Naive thymus-derived CD4-positive, alpha-beta T cell (primary cell): ENCODE results near the gene STRBP. TPM values are rescaled to one million over a fixed set of nuclear protein-coding genes. Genes with fewer than 3 reads are reported as not detected.

Source experiments
- ATAC-seq: fragments of 150-1000 bp; cut with Tn5 transposase; 2 replicates; pipeline ENCODE4 v1.10.0; 2021; ENCODE audit warnings: mild to moderate bottlenecking, moderate library complexity
- CTCF ChIA-PET: fragments of 350-600 bp; sonication (Branson Sonifier 250); formaldehyde crosslinking; loops from one replicate; lab custom pipeline; 2021; ENCODE audit warnings: antibody characterized with exemption; lab: Charles Lee
- POLR2A ChIA-PET: fragments of 350-600 bp; sonication (Branson Sonifier 250); formaldehyde crosslinking; loops from one replicate; lab custom pipeline; 2021; ENCODE audit warnings: antibody characterized with exemption, inconsistent platforms; lab: Charles Lee
- DNase-seq, 9 donors: peaks; one replicate each; pipeline versions ENCODE4 v3.0.0 to v3.0.0-alpha.2; 2020 to 2022; ENCODE audit warnings: mixed read lengths in 1 of 9
- H3K27ac ChIP-seq: one replicate; pipeline ENCODE4 v1.7.0; 2013; ENCODE audit warnings: mild to moderate bottlenecking, low read depth, low read length, moderate library complexity
- H3K27me3 ChIP-seq, 2 donors: one replicate each; pipeline ENCODE4 v1.7.0; 2013; ENCODE audit warnings: low read length in 2 of 2, mild to moderate bottlenecking in 2 of 2, moderate library complexity in 2 of 2; ENCODE audit not compliant: control insufficient read depth in 2 of 2, insufficient read depth in 2 of 2
- H3K36me3 ChIP-seq, 3 experiments: 1 replicate in 2 of 3; 2 replicates in 1 of 3; pipeline ENCODE4 v1.7.0; 2013; ENCODE audit warnings: low read length in 3 of 3, mild to moderate bottlenecking in 3 of 3, moderate library complexity in 1 of 3; ENCODE audit not compliant: insufficient read depth in 3 of 3, control insufficient read depth in 2 of 3
- H3K4me1 ChIP-seq, 2 donors: one replicate each; pipeline ENCODE4 v1.7.0; 2013; ENCODE audit warnings: low read length in 2 of 2, mild to moderate bottlenecking in 2 of 2, moderate library complexity in 1 of 2; ENCODE audit not compliant: control insufficient read depth in 2 of 2, insufficient read depth in 2 of 2
- H3K4me3 ChIP-seq: 2 replicates; pipeline ENCODE4 v1.7.0; 2013; ENCODE audit warnings: mild to moderate bottlenecking, low read length
- H3K9me3 ChIP-seq, 3 experiments: 1 replicate in 2 of 3; 2 replicates in 1 of 3; pipeline ENCODE4 v1.7.0; 2013; ENCODE audit warnings: low read length in 3 of 3; ENCODE audit not compliant: control insufficient read depth in 2 of 3
- H3K27ac Mint-ChIP-seq, 9 donors: one replicate each; pipeline ENCODE4 v1.8.0; 2020 to 2022; ENCODE audit warnings: mixed read lengths in 9 of 9, mild to moderate bottlenecking in 8 of 9, moderate library complexity in 5 of 9, inconsistent platforms in 2 of 9
- H3K27me3 Mint-ChIP-seq, 5 donors: one replicate each; pipeline ENCODE4 v1.8.0; 2021 to 2022; ENCODE audit warnings: mixed read lengths in 5 of 5, mild to moderate bottlenecking in 1 of 5
- H3K36me3 Mint-ChIP-seq, 5 donors: one replicate each; pipeline ENCODE4 v1.8.0; 2020 to 2022; ENCODE audit warnings: mixed read lengths in 5 of 5, mild to moderate bottlenecking in 3 of 5, inconsistent platforms in 1 of 5
- H3K4me1 Mint-ChIP-seq, 7 donors: one replicate each; pipeline ENCODE4 v1.8.0; 2020 to 2022; ENCODE audit warnings: mixed read lengths in 7 of 7, mild to moderate bottlenecking in 3 of 7, inconsistent platforms in 1 of 7
- H3K4me3 Mint-ChIP-seq, 10 donors: one replicate each; pipeline ENCODE4 v1.8.0; 2020 to 2022; ENCODE audit warnings: mild to moderate bottlenecking in 10 of 10, mixed read lengths in 10 of 10, moderate library complexity in 6 of 10, inconsistent platforms in 2 of 10
- H3K9me3 Mint-ChIP-seq, 11 donors: one replicate each; pipeline ENCODE4 v1.8.0; 2020 to 2022; ENCODE audit warnings: mixed read lengths in 11 of 11, mild to moderate bottlenecking in 4 of 11, inconsistent platforms in 1 of 11, moderate library complexity in 1 of 11
- intact Hi-C, 2 donors: fragments of 100-400 bp; cut with micrococcal nuclease; formaldehyde crosslinking; loops; one replicate each; pipeline ENCODE4 v1.15.1; 2023
- polyA plus RNA-seq, 2 donors: library from polyadenylated mRNA; unstranded; fragments of 300-500 nt; fragmentation: Illumina TruSeq; gene quantifications; one replicate each; pipeline ENCODE4 v1.2.3, GENCODE V29; 2021
- total RNA-seq, 6 experiments: library from RNA in 5 of 6; stranded (reverse) in 5 of 6; gene quantifications; 1 replicate in 5 of 6; 2 replicates in 1 of 6; pipeline ENCODE4 v1.2.3 and lab custom pipeline; 2021 to 2026

STRBP gene
- total and polyA plus RNA-seq, 7 experiments from 2014 or later, result 14.5 to 28.8 (median 20.6) TPM

DNA sequence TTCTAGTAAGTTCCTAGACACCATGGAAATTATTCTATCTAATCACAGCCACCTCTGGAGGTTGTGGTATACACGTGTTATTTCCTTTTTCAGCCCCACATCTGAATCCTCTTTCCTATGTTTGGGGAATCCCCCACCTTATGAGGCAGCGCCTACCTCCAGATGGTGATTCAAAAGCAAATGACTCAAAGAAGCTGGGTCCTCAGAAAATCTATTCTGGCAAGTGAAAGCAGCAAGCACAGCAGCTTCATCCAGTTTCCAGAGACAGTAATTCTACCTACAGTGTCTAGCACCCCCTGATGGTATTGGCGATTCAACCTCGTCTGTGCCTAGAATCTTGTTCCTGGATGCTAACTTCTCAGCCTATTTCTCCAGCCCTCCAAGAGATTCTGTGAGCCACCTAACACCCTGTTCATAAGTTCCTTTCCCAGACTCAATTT, 43.0 kb downstream of the STRBP start:
- ChIA-PET CTCF (interaction anchor here (0.9 kb wide), 1 partner anchor 11 kb away, joined by 4 read pairs; no protein-coding TSS in a partner anchor), POLR2A (interaction anchor here (0.7 kb wide), 1 partner anchor 97 kb away, joined by 3 read pairs; no protein-coding TSS in a partner anchor)
- H3K4me3 Mint-ChIP-seq, result peak overlapping the region in 3 of 10 donors; percentile 1 to 24 (median 6)
- peak overlapping the region in 6 of 9 donors; percentile 2 to 48 (median 34) for H3K27ac Mint-ChIP-seq
- H3K36me3 Mint-ChIP-seq, result peaks cover 0 to 29% (median 5%) of the 10 kb centered on the region in 5 donors
- no peaks in the 10 kb centered on the region for H3K9me3 Mint-ChIP-seq
- Histone ChIP-seq H3K27ac (no peak overlapping the region), H3K4me3 (no peak overlapping the region), H3K9me3 (no peaks in the 10 kb centered on the region), H3K36me3 (no peaks in the 10 kb centered on the region), H3K4me1 (peaks cover 7 to 9% of the 10 kb centered on the region in 2 donors), H3K27me3 (no peaks in the 10 kb centered on the region)
- no peaks in the 10 kb centered on the region for H3K27me3 Mint-ChIP-seq
- peaks cover 10 to 31% (median 18%) of the 10 kb centered on the region in 7 donors for H3K4me1 Mint-ChIP-seq
- ATAC-seq, result peak; percentile 93
- peak in 8 of 9 donors; percentile 14 to 67 (median 38) for DNase-seq
- intact Hi-C loops, result loop anchor here (1.0 to 10.0 kb wide), 6 partner anchors 42 to 141 kb away; partner anchors contain the start of gene STRBP (in 2 of the 2)

DNA sequence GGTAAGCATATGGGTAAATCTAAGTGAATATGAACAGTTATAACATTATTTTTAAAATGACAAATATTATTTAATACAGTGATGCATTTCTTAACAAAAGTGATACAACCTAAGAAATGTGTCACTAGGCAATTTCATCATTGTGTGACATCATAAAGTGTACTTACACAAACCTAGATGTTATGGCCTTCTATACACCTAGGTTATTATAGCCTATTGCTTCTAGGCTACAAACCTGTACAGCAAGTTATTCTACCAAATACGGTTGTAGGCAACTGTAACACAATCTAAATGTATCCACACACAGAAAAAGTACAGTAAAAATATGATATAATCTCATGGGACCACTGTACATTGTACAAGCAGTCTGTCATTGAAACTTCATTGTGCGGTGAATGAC, 48.3 kb downstream of the STRBP start:
- H3K36me3 ChIP-seq, result no peaks in the 10 kb centered on the region
- H3K27ac ChIP-seq, result no peak overlapping the region
- POLR2A ChIA-PET, result no interaction called here
- CTCF ChIA-PET, result no interaction called here
- Mint-ChIP-seq H3K27me3 (no peaks in the 10 kb centered on the region), H3K27ac (no peak overlapping the region), H3K4me3 (no peak overlapping the region), H3K36me3 (peaks cover 0 to 25% (median 5%) of the 10 kb centered on the region in 5 donors), H3K9me3 (no peaks in the 10 kb centered on the region), H3K4me1 (peaks cover 9 to 43% (median 28%) of the 10 kb centered on the region in 7 donors)
- H3K27me3 ChIP-seq, result no peaks in the 10 kb centered on the region
- no peak for DNase-seq
- ATAC-seq, result no peak
- H3K4me3 ChIP-seq, result no peak overlapping the region
- H3K9me3 ChIP-seq, result no peaks in the 10 kb centered on the region
- peaks cover 0 to 3% of the 10 kb centered on the region in 2 donors for H3K4me1 ChIP-seq
- intact Hi-C loops, result loop anchor here (10.0 kb wide), 2 partner anchors 115 to 135 kb away; no protein-coding TSS in a partner anchor

DNA sequence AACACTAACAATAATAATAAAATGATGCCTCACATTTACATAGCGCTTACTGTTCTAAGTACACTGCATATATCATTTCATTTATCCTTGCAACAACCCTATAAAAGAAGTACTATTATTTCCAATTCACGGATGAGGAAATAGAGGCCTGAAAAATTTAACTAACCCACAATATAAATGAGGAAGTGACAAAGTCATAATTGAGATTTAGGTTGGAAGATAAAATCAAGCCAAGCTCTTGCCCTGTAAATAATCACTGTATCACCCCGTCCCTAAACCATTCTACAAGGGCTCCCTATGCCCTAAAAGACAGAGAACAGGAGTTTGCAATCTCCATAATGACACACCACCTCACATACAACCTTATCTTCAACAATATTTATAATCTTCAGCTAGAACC, 49.6 kb downstream of the STRBP start:
- H3K9me3 Mint-ChIP-seq, result no peaks in the 10 kb centered on the region
- DNase-seq, result no peak
- Histone ChIP-seq H3K9me3 (no peaks in the 10 kb centered on the region), H3K27me3 (no peaks in the 10 kb centered on the region), H3K27ac (no peak overlapping the region), H3K36me3 (no peaks in the 10 kb centered on the region), H3K4me1 (no peaks in the 10 kb centered on the region), H3K4me3 (no peak overlapping the region)
- no peaks in the 10 kb centered on the region for H3K27me3 Mint-ChIP-seq
- CTCF ChIA-PET, result no interaction called here
- intact Hi-C loops, result no loop called here
- H3K4me1 Mint-ChIP-seq, result peaks cover 5 to 32% (median 23%) of the 10 kb centered on the region in 7 donors
- POLR2A ChIA-PET, result no interaction called here
- H3K27ac Mint-ChIP-seq, result no peak overlapping the region
- H3K36me3 Mint-ChIP-seq, result peaks cover 0 to 20% (median 5%) of the 10 kb centered on the region in 5 donors
- ATAC-seq, result no peak
- H3K4me3 Mint-ChIP-seq, result no peak overlapping the region

DNA sequence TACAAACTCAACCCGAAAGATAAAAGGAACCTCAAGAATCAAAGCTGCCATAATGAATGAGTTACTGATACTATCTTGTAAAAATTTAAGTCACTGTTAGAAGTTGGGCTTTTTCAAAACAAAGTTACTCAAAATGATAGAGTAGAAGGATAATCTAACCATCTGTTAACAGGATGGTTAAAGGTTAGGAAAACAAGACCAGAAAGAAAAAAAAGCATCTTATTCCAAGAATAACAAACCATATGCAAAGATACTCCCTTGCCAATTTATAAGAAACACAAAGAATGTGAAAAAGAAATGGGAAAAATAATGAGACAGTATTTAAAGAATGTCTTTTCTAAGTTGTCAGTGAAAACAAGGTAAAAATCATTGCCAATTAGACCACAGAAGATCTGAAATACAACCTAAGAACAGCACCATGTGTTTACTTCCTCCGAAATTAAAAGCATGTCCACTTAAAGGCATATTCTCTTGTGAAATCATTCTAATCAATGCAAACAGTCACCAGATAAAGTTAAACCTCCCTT, 51.2 kb downstream of the STRBP start:
- H3K4me1 Mint-ChIP-seq, result peaks cover 5 to 32% (median 23%) of the 10 kb centered on the region in 7 donors
- intact Hi-C loops, result no loop called here
- H3K9me3 Mint-ChIP-seq, result no peaks in the 10 kb centered on the region
- no peaks in the 10 kb centered on the region for H3K4me1 ChIP-seq
- peak overlapping the region in 1 of 10 donors; percentile 21 for H3K4me3 Mint-ChIP-seq
- no peak for DNase-seq
- H3K4me3 ChIP-seq, result no peak overlapping the region
- H3K36me3 ChIP-seq, result no peaks in the 10 kb centered on the region
- no peak for ATAC-seq
- H3K27ac ChIP-seq, result no peak overlapping the region
- no peaks in the 10 kb centered on the region for H3K9me3 ChIP-seq
- H3K27ac Mint-ChIP-seq, result peak overlapping the region in 2 of 9 donors; percentile 27 to 37
- H3K27me3 Mint-ChIP-seq, result no peaks in the 10 kb centered on the region
- H3K36me3 Mint-ChIP-seq, result peaks cover 0 to 12% (median 5%) of the 10 kb centered on the region in 5 donors
- H3K27me3 ChIP-seq, result no peaks in the 10 kb centered on the region
- ChIA-PET CTCF (no interaction called here), POLR2A (no interaction called here)

DNA sequence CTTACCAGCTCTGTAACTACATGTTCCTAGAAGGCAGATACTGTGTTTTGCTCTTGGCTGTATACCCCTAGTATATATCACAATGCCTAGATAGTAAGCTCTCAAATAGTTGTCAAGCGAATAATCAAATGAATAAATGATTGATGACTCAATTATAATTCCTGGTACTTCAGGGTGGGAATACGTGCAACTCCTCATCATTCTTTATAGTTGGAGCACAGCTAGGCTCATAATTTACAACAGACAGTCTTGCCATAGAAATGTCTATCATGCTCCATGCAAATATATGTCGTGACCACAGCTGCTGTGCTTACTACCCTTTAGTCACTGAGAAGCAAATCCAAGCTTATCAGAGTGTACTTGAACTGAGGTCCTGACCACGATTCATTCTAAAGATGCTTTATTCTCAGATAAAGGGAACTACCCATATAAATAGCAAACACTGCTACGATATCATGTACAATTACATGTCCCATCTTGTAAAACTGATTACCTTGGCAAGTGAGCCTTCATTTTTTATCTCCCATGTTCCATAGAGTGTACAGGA, 52.1 kb downstream of the STRBP start:
- H3K27ac ChIP-seq, result no peak overlapping the region
- ATAC-seq, result no peak
- POLR2A ChIA-PET, result no interaction called here

DNA sequence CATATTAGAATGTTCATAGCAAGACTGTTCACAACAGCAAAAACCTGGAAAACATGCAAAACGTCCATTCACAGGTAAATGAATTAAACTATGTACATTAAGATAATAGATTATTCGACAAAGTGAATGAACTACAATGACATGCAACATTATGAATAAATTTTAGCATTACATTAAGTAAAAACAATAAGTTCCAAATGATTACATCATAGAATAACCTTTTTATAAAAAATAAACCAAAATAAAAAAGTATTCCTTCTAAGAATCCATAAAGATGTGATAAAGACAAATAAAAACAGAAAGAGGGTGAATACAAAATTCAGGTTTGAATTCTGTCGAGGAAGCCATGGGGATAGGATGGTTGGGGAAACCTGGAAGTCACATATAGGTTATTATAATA, 57.3 kb downstream of the STRBP start:
- Mint-ChIP-seq H3K27me3 (no peaks in the 10 kb centered on the region), H3K4me3 (no peak overlapping the region), H3K27ac (no peak overlapping the region), H3K9me3 (no peaks in the 10 kb centered on the region), H3K4me1 (peaks cover 0 to 14% (median 4%) of the 10 kb centered on the region in 7 donors), H3K36me3 (peaks cover 0 to 12% (median 3%) of the 10 kb centered on the region in 5 donors)
- no peaks in the 10 kb centered on the region for H3K27me3 ChIP-seq
- ATAC-seq, result no peak
- H3K4me1 ChIP-seq, result no peaks in the 10 kb centered on the region
- no peaks in the 10 kb centered on the region for H3K36me3 ChIP-seq
- DNase-seq, result no peak
- ChIA-PET POLR2A (no interaction called here), CTCF (no interaction called here)
- H3K27ac ChIP-seq, result no peak overlapping the region
- no peaks in the 10 kb centered on the region for H3K9me3 ChIP-seq
- H3K4me3 ChIP-seq, result no peak overlapping the region
- intact Hi-C loops, result no loop called here

More for the DNA sequence above, 52.1 kb downstream of the STRBP start:
- Histone ChIP-seq H3K9me3 (no peaks in the 10 kb centered on the region), H3K4me3 (no peak overlapping the region), H3K4me1 (no peaks in the 10 kb centered on the region), H3K27me3 (no peaks in the 10 kb centered on the region), H3K36me3 (no peaks in the 10 kb centered on the region)
- H3K4me3 Mint-ChIP-seq, result no peak overlapping the region
- no peaks in the 10 kb centered on the region for H3K27me3 Mint-ChIP-seq
- no peaks in the 10 kb centered on the region for H3K9me3 Mint-ChIP-seq
- peaks cover 0 to 4% (median 3%) of the 10 kb centered on the region in 5 donors for H3K36me3 Mint-ChIP-seq
- peaks cover 5 to 32% (median 23%) of the 10 kb centered on the region in 7 donors for H3K4me1 Mint-ChIP-seq
- H3K27ac Mint-ChIP-seq, result peak overlapping the region in 1 of 9 donors; percentile 3
- intact Hi-C loops, result no loop called here
- CTCF ChIA-PET, result no interaction called here
- no peak for DNase-seq
